HEK293 (cell line): ENCODE data around the gene SYPL2.

ENCODE experiments used
- BCL11A ChIP-seq: fragments of 450-650 bp; formaldehyde crosslinking; IDR thresholded peaks from 2 replicates; pipeline ENCODE4 v1.5.1; 2016; ENCODE audit warnings: low read depth, missing biosample characterization, missing genetic modification characterization
- EGR2 ChIP-seq: fragments of 450-650 bp; formaldehyde crosslinking; IDR thresholded peaks from 2 replicates; pipeline ENCODE4 v1.5.1; 2016; ENCODE audit warnings: low read depth, missing biosample characterization, missing genetic modification characterization
- IKZF3 ChIP-seq: fragments of 450-650 bp; IDR thresholded peaks from 2 replicates; pipeline ENCODE4 v1.5.0; 2018; ENCODE audit warnings: missing biosample characterization, mild to moderate bottlenecking, missing genetic modification characterization, moderate library complexity
- OVOL3 ChIP-seq: fragments of 450-650 bp; formaldehyde crosslinking; IDR thresholded peaks from 2 replicates; pipeline ENCODE4 v1.5.1; 2016; ENCODE audit warnings: missing biosample characterization, missing genetic modification characterization
- PBX3 ChIP-seq: sonication (generic); formaldehyde crosslinking; IDR thresholded peaks from 2 replicates; pipeline ENCODE4 v1.8.1; 2022; ENCODE audit warnings: mild to moderate bottlenecking, moderate library complexity, missing genetic modification reagents
- PRDM4 ChIP-seq: fragments of 450-650 bp; formaldehyde crosslinking; IDR thresholded peaks from 2 replicates; pipeline ENCODE4 v1.5.1; 2017; ENCODE audit warnings: missing biosample characterization, missing genetic modification characterization
- REPIN1 ChIP-seq: fragments of 450-650 bp; formaldehyde crosslinking; IDR thresholded peaks from 2 replicates; pipeline ENCODE4 v1.5.1; 2017; ENCODE audit warnings: missing biosample characterization, missing genetic modification characterization, low read depth
- REST ChIP-seq: fragments of 450-650 bp; formaldehyde crosslinking; IDR thresholded peaks from 2 replicates; pipeline ENCODE4 v1.5.1; 2016; ENCODE audit warnings: missing biosample characterization, missing genetic modification characterization
- SP7 ChIP-seq: fragments of 450-650 bp; formaldehyde crosslinking; IDR thresholded peaks from 2 replicates; pipeline ENCODE4 v1.5.1; 2016; ENCODE audit warnings: missing biosample characterization, missing genetic modification characterization
- ZBTB20 ChIP-seq: fragments of 450-650 bp; formaldehyde crosslinking; IDR thresholded peaks from 2 replicates; pipeline ENCODE4 v1.5.1; 2016; ENCODE audit warnings: missing biosample characterization, missing genetic modification characterization
- ZBTB26 ChIP-seq: fragments of 450-650 bp; formaldehyde crosslinking; optimal IDR thresholded peaks from 2 replicates; pipeline ENCODE3; 2016; ENCODE audit warnings: missing biosample characterization, mild to moderate bottlenecking, missing genetic modification characterization
- ZFHX2 ChIP-seq: fragments of 450-650 bp; formaldehyde crosslinking; conservative IDR thresholded peaks from 2 replicates; pipeline ENCODE4 v1.5.1; 2016; ENCODE audit warnings: missing biosample characterization, missing genetic modification characterization
- ZFP69B ChIP-seq: fragments of 450-650 bp; formaldehyde crosslinking; IDR thresholded peaks from 2 replicates; pipeline ENCODE4 v1.5.1; 2016; ENCODE audit warnings: missing biosample characterization, missing genetic modification characterization
- ZNF18 ChIP-seq: fragments of 450-650 bp; formaldehyde crosslinking; IDR thresholded peaks from 2 replicates; pipeline ENCODE4 v1.5.1; 2016; ENCODE audit warnings: missing biosample characterization, missing genetic modification characterization
- ZNF335 ChIP-seq: fragments of 450-650 bp; formaldehyde crosslinking; conservative IDR thresholded peaks from 2 replicates; pipeline ENCODE4 v1.5.1; 2016; ENCODE audit warnings: missing biosample characterization, missing genetic modification characterization
- ZNF366 ChIP-seq: fragments of 450-650 bp; formaldehyde crosslinking; conservative IDR thresholded peaks from 2 replicates; pipeline ENCODE4 v1.5.1; 2016; ENCODE audit warnings: missing biosample characterization, missing genetic modification characterization
- ZNF404 ChIP-seq: fragments of 450-650 bp; formaldehyde crosslinking; IDR thresholded peaks from 2 replicates; pipeline ENCODE4 v1.5.1; 2017; ENCODE audit warnings: missing biosample characterization, missing genetic modification characterization
- ZNF501 ChIP-seq: fragments of 450-650 bp; formaldehyde crosslinking; IDR thresholded peaks from 2 replicates; pipeline ENCODE4 v1.5.1; 2016; ENCODE audit warnings: missing biosample characterization, missing genetic modification characterization
- ZNF580 ChIP-seq: fragments of 450-650 bp; formaldehyde crosslinking; IDR thresholded peaks from 2 replicates; pipeline ENCODE4 v1.5.1; 2016; ENCODE audit warnings: missing biosample characterization, missing genetic modification characterization
- ZNF624 ChIP-seq: fragments of 450-650 bp; formaldehyde crosslinking; IDR thresholded peaks from 2 replicates; pipeline ENCODE4 v1.5.1; 2017; ENCODE audit warnings: missing biosample characterization, missing genetic modification characterization
- ZNF629 ChIP-seq: fragments of 450-650 bp; formaldehyde crosslinking; IDR thresholded peaks from 2 replicates; pipeline ENCODE4 v1.5.1; 2017; ENCODE audit warnings: missing biosample characterization, missing genetic modification characterization
- ZNF639 ChIP-seq: fragments of 450-650 bp; formaldehyde crosslinking; IDR thresholded peaks from 2 replicates; pipeline ENCODE4 v1.5.1; 2016; ENCODE audit warnings: missing biosample characterization, missing genetic modification characterization
- ZNF660 ChIP-seq: fragments of 450-650 bp; IDR thresholded peaks from 2 replicates; pipeline ENCODE4 v1.5.1; 2018; ENCODE audit warnings: missing biosample characterization, mild to moderate bottlenecking, missing genetic modification characterization
- ZNF677 ChIP-seq: fragments of 450-650 bp; IDR thresholded peaks from 2 replicates; pipeline ENCODE4 v1.5.0; 2018; ENCODE audit warnings: missing biosample characterization, mild to moderate bottlenecking, missing genetic modification characterization, moderate library complexity
- ZNF704 ChIP-seq: fragments of 450-650 bp; formaldehyde crosslinking; IDR thresholded peaks from 2 replicates; pipeline ENCODE4 v1.5.1; 2016; ENCODE audit warnings: missing biosample characterization, missing genetic modification characterization
- ZSCAN30 ChIP-seq: fragments of 450-650 bp; IDR thresholded peaks from 2 replicates; pipeline ENCODE4 v1.5.1; 2018; ENCODE audit warnings: missing biosample characterization, mild to moderate bottlenecking, missing genetic modification characterization, moderate library complexity
- ZXDB ChIP-seq: fragments of 450-650 bp; formaldehyde crosslinking; IDR thresholded peaks from 2 replicates; pipeline ENCODE4 v1.5.1; 2016; ENCODE audit warnings: missing biosample characterization, missing genetic modification characterization

Gene SYPL2

GRCh38 chr1:109493805-109494539 is 27.6 kb downstream of the SYPL2 start, which contains the start of gene CYB561D1 (continued):
- peak; percentile 44 for TF ChIP-seq PRDM4
- no peak for TF ChIP-seq ZNF18 (tag by site-specific recombination)
- TF ChIP-seq ZXDB (tag by site-specific recombination) = peak; percentile 96
- TF ChIP-seq ZNF335 (tag by site-specific recombination) = peak; percentile 91
- no peak for TF ChIP-seq ZNF677 (tag by site-specific recombination)
- peak; percentile 80 for TF ChIP-seq SP7
- TF ChIP-seq PBX3 (CRISPR knock-in tag) = peak; percentile 82
- peak; percentile 83 for TF ChIP-seq ZNF501 (tag by site-specific recombination)
- peak; percentile 87 for TF ChIP-seq ZNF660 (tag by site-specific recombination)
- no peak for TF ChIP-seq IKZF3 (tag by site-specific recombination)
- peak; percentile 62 for TF ChIP-seq ZNF629 (tag by site-specific recombination)
- peak; percentile 93 for TF ChIP-seq ZFHX2 (tag by site-specific recombination)
- peak; percentile 59 for TF ChIP-seq ZFP69B (tag by site-specific recombination)
- TF ChIP-seq REPIN1 (tag by site-specific recombination) = no peak
- peak; percentile 61 for TF ChIP-seq REST (tag by site-specific recombination)
- peak; percentile 65; the same call in 1 of the 2 replicates for TF ChIP-seq ZNF639
- no peak for TF ChIP-seq OVOL3
- TF ChIP-seq BCL11A = peak; percentile 18; the same call in 1 of the 2 replicates
- TF ChIP-seq EGR2 (tag by site-specific recombination) = peak; percentile 84
- no peak for TF ChIP-seq ZNF624 (tag by site-specific recombination)
- TF ChIP-seq ZNF704 (tag by site-specific recombination) = no peak
- TF ChIP-seq ZNF580 (tag by site-specific recombination) = peak; percentile 63; the same call in 1 of the 2 replicates
- TF ChIP-seq ZNF404 (tag by site-specific recombination) = no peak
- TF ChIP-seq ZBTB26 = peak; percentile 92
- TF ChIP-seq ZSCAN30 (tag by site-specific recombination) = peak; percentile 89; the same call in 1 of the 2 replicates
- peak; percentile 52; the same call in 1 of the 2 replicates for TF ChIP-seq ZNF366
- peak; percentile 88 for TF ChIP-seq ZBTB20 (tag by site-specific recombination)
